Activated CD4-positive, alpha-beta memory T cell treated with anti-CD3 and anti-CD28 coated beads, Interleukin-2, amount 10 ng/mL, durations not matched to agents 7 days and 5 days (primary cell): ENCODE measurements around the gene SLC16A4. TPM values are rescaled to one million over a fixed set of nuclear protein-coding genes. Genes with fewer than 3 reads are reported as not detected.

Experiments
- CTCF ChIA-PET: fragments of 350-600 bp; sonication (Branson Sonifier 250); formaldehyde crosslinking; loops from one replicate; lab custom pipeline; 2021; ENCODE audit warnings: antibody characterized with exemption, inconsistent platforms; lab: Charles Lee
- POLR2A ChIA-PET: fragments of 350-600 bp; sonication (Branson Sonifier 250); formaldehyde crosslinking; loops from one replicate; lab custom pipeline; 2021; ENCODE audit warnings: antibody characterized with exemption; lab: Charles Lee
- DNase-seq: peaks from one replicate; pipeline ENCODE4 v3.0.0-alpha.2; 2020
- H3K27ac Mint-ChIP-seq: one replicate; pipeline ENCODE4 v1.8.0; 2021; ENCODE audit warnings: mild to moderate bottlenecking, mixed read lengths
- H3K27me3 Mint-ChIP-seq: one replicate; pipeline ENCODE4 v1.8.0; 2021; ENCODE audit warnings: mixed read lengths
- H3K36me3 Mint-ChIP-seq: one replicate; pipeline ENCODE4 v1.8.0; 2021; ENCODE audit warnings: low read depth, mixed read lengths
- H3K4me1 Mint-ChIP-seq: one replicate; pipeline ENCODE4 v1.8.0; 2021; ENCODE audit warnings: mixed read lengths
- H3K4me3 Mint-ChIP-seq: one replicate; pipeline ENCODE4 v1.8.0; 2021; ENCODE audit warnings: mild to moderate bottlenecking, mixed read lengths
- H3K9me3 Mint-ChIP-seq: one replicate; pipeline ENCODE4 v1.8.0; 2021; ENCODE audit warnings: mixed read lengths
- total RNA-seq, 2 experiments: library from RNA; stranded (reverse); gene quantifications; one replicate each; pipeline ENCODE4 v1.2.3, GENCODE V29; 2021

The SLC16A4 gene
- total RNA-seq, 2 experiments from 2014 or later, result 0.35 to 0.55 TPM

DNA sequence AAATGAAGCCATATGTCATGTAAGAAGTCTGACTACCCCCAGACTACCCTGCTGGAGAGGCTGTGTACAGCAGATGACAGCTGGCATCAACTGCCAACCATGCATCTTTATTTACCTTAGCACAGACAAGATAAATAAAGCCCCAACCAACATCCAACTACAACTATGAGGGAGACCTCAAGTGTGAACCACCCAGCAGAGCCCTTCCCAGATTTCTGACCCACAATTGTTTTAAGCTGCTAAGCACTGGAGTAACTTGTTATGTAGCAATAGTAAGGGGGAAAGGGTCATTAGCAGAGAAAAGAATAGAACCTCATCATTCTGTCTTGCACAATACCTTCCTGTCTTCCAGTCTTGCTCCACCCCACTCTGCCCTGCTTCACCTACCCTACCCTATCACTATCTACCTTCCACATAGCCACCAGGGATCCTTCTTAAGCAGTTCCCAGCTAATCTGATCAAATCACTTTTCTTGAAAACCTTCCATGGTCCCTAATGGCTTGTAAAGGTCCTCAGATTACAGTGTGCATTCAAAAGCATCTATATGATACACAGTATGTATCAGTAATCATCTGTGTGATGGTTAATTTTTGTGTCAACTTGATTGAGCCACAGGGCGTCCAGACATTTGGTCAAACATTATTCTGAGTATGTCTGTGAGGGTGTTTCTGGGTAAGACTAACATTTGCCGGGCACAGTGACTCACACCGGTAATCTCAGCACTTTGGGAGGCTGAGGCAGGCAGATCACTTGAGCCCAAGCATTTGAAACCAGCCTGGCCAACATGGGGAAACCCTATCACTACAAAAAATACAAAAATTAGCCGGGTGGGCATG lies 71.3 kb downstream of the SLC16A4 start:
- DNase-seq, result no peak
- CTCF ChIA-PET, result interaction anchor here (0.8 to 12.5 kb wide), 3 partner anchors 110 to 176 kb away, joined by 3 to 234 read pairs (median 8); partner anchors contain the start of gene KCNC4
- Mint-ChIP-seq H3K9me3 (no peaks in the 10 kb centered on the region), H3K36me3 (no peaks in the 10 kb centered on the region), H3K27ac (no peak overlapping the region), H3K4me1 (no peaks in the 10 kb centered on the region), H3K4me3 (no peak overlapping the region), H3K27me3 (no peaks in the 10 kb centered on the region)
- POLR2A ChIA-PET, result interaction anchor here (2.2 kb wide), 1 partner anchor 18 kb away, joined by 7 read pairs; no protein-coding TSS in a partner anchor

DNA sequence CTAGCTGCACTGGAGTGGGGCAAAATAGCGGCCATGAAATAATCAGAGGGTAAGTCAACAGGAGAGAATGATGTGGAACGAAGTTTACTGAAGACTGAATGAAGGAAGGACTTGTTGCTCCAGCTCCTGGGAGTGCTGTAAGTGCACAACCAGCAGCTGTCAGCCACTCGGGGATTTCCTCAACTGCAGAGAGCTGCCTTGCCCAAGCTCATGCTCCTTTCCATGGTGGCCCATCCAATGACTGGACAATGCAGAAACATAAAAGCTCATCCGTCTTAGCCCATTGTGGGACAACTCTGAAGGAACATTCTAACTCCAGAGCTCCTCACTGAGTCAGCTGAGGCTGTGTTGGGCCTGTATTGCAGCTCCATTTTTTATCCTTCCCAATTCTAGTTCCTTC lies 72.8 kb downstream of the SLC16A4 start:
- no peak for DNase-seq
- Mint-ChIP-seq H3K4me1 (no peaks in the 10 kb centered on the region), H3K9me3 (no peaks in the 10 kb centered on the region), H3K36me3 (no peaks in the 10 kb centered on the region), H3K27ac (no peak overlapping the region), H3K4me3 (no peak overlapping the region), H3K27me3 (no peaks in the 10 kb centered on the region)
- POLR2A ChIA-PET, result interaction anchor here (1.1 to 2.2 kb wide), 3 partner anchors 20 to 42 kb away, joined by 3 to 7 read pairs (median 4); partner anchors contain the start of gene RBM15
- CTCF ChIA-PET, result interaction anchor here (0.8 to 12.5 kb wide), 7 partner anchors 11 to 143 kb away, joined by 3 to 234 read pairs (median 5); partner anchors contain the start of gene KCNC4

DNA sequence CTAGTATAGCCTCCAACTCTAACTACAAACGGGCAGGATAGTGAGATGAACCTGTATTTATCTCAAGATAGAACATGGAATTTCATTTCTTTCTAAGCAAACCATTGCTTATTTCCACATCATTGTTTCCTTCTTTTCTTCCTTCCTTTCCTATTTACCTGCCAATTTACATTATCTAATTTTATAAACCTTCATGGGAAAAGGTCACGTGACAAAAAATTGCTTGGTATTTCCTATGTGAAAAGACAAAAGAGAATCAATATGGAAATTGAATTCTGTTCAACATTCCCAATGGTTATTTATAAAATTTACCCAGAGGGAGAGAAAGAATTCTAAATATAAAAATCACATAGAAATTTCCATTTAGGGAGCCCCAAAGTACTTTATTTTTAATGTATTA lies 74.1 kb downstream of the SLC16A4 start:
- DNase-seq, result no peak
- Mint-ChIP-seq H3K4me1 (no peaks in the 10 kb centered on the region), H3K27ac (no peak overlapping the region), H3K27me3 (no peaks in the 10 kb centered on the region), H3K36me3 (no peaks in the 10 kb centered on the region), H3K9me3 (no peaks in the 10 kb centered on the region), H3K4me3 (no peak overlapping the region)
- ChIA-PET CTCF (interaction anchor here (1.0 to 12.5 kb wide), 3 partner anchors 107 to 143 kb away, joined by 3 to 234 read pairs (median 10); partner anchors contain the start of gene KCNC4), POLR2A (no interaction called here)

Other genes with a start within 250 kb of the SLC16A4 start
- gene SLC6A17, start 240.5 kb downstream of the SLC16A4 start, total RNA-seq, result not detected
- 1 to 10 TPM; 6.8 to 8.1 TPM for gene KCNC4, start 180.7 kb downstream of the SLC16A4 start, total RNA-seq
- gene RBM15, start 51.6 kb downstream of the SLC16A4 start, total RNA-seq, result 10 to 100 TPM; 63.4 to 68.1 TPM
- 100 to 1,000 TPM; 127 to 128 TPM for gene LAMTOR5, start 16.7 kb upstream of the SLC16A4 start, total RNA-seq
- not detected for gene PROK1, start 60.1 kb upstream of the SLC16A4 start, total RNA-seq
- gene KCNA10, start 128.1 kb upstream of the SLC16A4 start, total RNA-seq, result not detected
- 1 to 10 TPM; 5.9 to 6.6 TPM for gene KCNA2, start 215.3 kb upstream of the SLC16A4 start, total RNA-seq